ENCODE results near the gene CDK16. TPM values are rescaled to one million over a fixed set of nuclear protein-coding genes. Genes with fewer than 3 reads are reported as not detected.

Gene CDK16
- total RNA-seq, 4 donors from 2014 or later, result 118 to 188 (median 154) TPM

GRCh38 chrX:47202316-47202715 is 16.2 kb upstream of the CDK16 start:
- DNase-seq, result no peak
- TF ChIP-seq POLR2A (IDR thresholded peaks at IDR 0.05), result no peak
- TF ChIP-seq, protein P1, sequence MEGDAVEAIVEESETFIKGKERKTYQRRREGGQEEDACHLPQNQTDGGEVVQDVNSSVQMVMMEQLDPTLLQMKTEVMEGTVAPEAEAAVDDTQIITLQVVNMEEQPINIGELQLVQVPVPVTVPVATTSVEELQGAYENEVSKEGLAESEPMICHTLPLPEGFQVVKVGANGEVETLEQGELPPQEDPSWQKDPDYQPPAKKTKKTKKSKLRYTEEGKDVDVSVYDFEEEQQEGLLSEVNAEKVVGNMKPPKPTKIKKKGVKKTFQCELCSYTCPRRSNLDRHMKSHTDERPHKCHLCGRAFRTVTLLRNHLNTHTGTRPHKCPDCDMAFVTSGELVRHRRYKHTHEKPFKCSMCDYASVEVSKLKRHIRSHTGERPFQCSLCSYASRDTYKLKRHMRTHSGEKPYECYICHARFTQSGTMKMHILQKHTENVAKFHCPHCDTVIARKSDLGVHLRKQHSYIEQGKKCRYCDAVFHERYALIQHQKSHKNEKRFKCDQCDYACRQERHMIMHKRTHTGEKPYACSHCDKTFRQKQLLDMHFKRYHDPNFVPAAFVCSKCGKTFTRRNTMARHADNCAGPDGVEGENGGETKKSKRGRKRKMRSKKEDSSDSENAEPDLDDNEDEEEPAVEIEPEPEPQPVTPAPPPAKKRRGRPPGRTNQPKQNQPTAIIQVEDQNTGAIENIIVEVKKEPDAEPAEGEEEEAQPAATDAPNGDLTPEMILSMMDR (IDR thresholded peaks at IDR 0.05), result no peak
- no peaks in the 10 kb centered on the region for H3K9me3 ChIP-seq
- H3K36me3 ChIP-seq, result peaks cover 0 to 70% (median 0%) of the 10 kb centered on the region in 3 donors
- H3K4me1 ChIP-seq, result peaks cover 0 to 11% (median 0%) of the 10 kb centered on the region in 4 donors
- no peaks in the 10 kb centered on the region for H3K27me3 ChIP-seq
- no peak overlapping the region for H3K27ac ChIP-seq
- H3K4me3 ChIP-seq, result no peak overlapping the region

- DNase-seq, result no peak
- H3K36me3 ChIP-seq, result peaks cover 0 to 75% (median 0%) of the 10 kb centered on the region in 3 donors
- no peak overlapping the region for H3K4me3 ChIP-seq
- no peak overlapping the region for H3K27ac ChIP-seq
- H3K9me3 ChIP-seq, result no peaks in the 10 kb centered on the region
- TF ChIP-seq POLR2A (IDR thresholded peaks at IDR 0.05), result no peak
- TF ChIP-seq, protein P1 (IDR thresholded peaks at IDR 0.05), result no peak
- H3K27me3 ChIP-seq, result no peaks in the 10 kb centered on the region
- peaks cover 0 to 6% (median 0%) of the 10 kb centered on the region in 4 donors for H3K4me1 ChIP-seq
Observed at GRCh38 chrX:47202877-47203276, 15.6 kb upstream of the CDK16 start.

DNA sequence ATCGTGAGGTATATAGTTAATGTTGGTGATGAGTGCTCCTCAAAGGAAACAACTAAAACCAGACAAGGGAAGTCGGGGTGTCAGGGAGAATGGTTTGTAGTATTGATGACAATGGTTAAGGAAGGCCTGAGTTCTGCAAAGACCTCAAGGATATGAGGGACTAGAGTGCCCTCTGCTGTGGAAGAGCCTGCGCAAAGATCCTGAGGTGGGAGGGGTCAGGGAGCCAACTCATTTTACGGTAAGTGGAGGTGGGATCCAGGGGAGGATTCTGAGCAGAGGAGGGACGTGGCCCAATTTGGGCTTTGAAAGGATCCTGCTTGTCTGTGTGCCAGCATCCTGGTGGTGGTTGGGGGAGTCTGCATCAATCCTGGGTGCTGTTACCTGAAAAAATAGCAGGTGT is 13.5 kb upstream of the CDK16 start:
- no peak for DNase-seq
- Histone ChIP-seq H3K27ac (no peak overlapping the region), H3K4me1 (no peaks in the 10 kb centered on the region), H3K4me3 (no peak overlapping the region), H3K9me3 (no peaks in the 10 kb centered on the region), H3K36me3 (peaks cover 0 to 85% (median 0%) of the 10 kb centered on the region in 3 donors), H3K27me3 (no peaks in the 10 kb centered on the region)
- TF ChIP-seq POLR2A (IDR thresholded peaks at IDR 0.05), result no peak
- TF ChIP-seq, protein P1 (IDR thresholded peaks at IDR 0.05), result no peak

- Histone ChIP-seq H3K36me3 (peaks cover 0 to 87% (median 0%) of the 10 kb centered on the region in 3 donors), H3K4me3 (no peak overlapping the region), H3K4me1 (no peaks in the 10 kb centered on the region), H3K9me3 (no peaks in the 10 kb centered on the region), H3K27ac (no peak overlapping the region), H3K27me3 (no peaks in the 10 kb centered on the region)
- TF ChIP-seq POLR2A (IDR thresholded peaks at IDR 0.05), result no peak
- TF ChIP-seq, protein P1 (IDR thresholded peaks at IDR 0.05), result no peak
- no peak for DNase-seq
Observed at GRCh38 chrX:47206316-47206715, 12.2 kb upstream of the CDK16 start.

DNA sequence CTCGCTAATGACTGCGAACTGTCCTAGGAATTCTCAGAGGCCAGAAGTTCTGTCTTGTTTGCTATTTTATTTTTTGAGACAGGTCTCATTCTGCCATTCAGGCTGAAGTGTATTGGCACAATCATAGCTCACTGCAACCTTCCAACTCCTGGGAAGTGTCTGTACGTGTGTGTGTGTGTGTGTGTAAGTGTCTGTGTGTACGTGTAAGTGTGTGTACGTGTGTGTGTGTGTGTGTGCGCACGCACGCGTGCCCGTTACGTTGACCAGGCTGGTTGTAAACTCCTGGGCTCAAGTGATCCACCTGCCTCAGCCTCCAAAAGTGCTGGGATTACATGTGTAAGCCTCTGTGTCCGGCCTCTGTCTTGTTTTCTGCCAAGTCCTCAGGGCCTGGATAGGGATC is 10.4 kb upstream of the CDK16 start:
- no peaks in the 10 kb centered on the region for H3K4me1 ChIP-seq

More for the DNA sequence above, 10.4 kb upstream of the CDK16 start:
- H3K27me3 ChIP-seq, result no peaks in the 10 kb centered on the region
- H3K36me3 ChIP-seq, result peaks cover 0 to 87% (median 0%) of the 10 kb centered on the region in 3 donors
- H3K27ac ChIP-seq, result no peak overlapping the region
- H3K9me3 ChIP-seq, result no peaks in the 10 kb centered on the region
- no peak for DNase-seq
- no peak for TF ChIP-seq POLR2A (IDR thresholded peaks at IDR 0.05)
- TF ChIP-seq, protein P1 (IDR thresholded peaks at IDR 0.05), result no peak
- no peak overlapping the region for H3K4me3 ChIP-seq
